Neutrophil (primary cell): ENCODE data around the gene TTC22.

Source experiments
- H3K27ac ChIP-seq: fragments of 200-600 bp; sonication (generic); 2 replicates; pipeline ENCODE4 v1.5.1; 2016; ENCODE audit warnings: mild to moderate bottlenecking, moderate library complexity
- H3K27me3 ChIP-seq: fragments of 200-600 bp; sonication (generic); 2 replicates; pipeline ENCODE4 v1.6.0; 2016; ENCODE audit warnings: mild to moderate bottlenecking
- H3K36me3 ChIP-seq: fragments of 200-600 bp; sonication (generic); 2 replicates; pipeline ENCODE4 v1.5.1; 2017
- H3K4me1 ChIP-seq, 2 experiments: fragments of 200-600 bp in 1 of 2; sonication (generic) in 1 of 2; 1 replicate in 1 of 2; 2 replicates in 1 of 2; pipeline versions ENCODE4 v1.5.1 to v1.6.1; 2013 to 2016; ENCODE audit warnings: low read depth in 1 of 2, low read length in 1 of 2, mild to moderate bottlenecking in 1 of 2, moderate library complexity in 1 of 2; ENCODE audit not compliant: control insufficient read depth in 1 of 2, insufficient read depth in 1 of 2
- H3K4me3 ChIP-seq, 2 experiments: fragments of 200-600 bp in 1 of 2; sonication (generic) in 1 of 2; 1 replicate in 1 of 2; 2 replicates in 1 of 2; pipeline ENCODE4 v1.5.1; 2013 to 2016; ENCODE audit warnings: low read depth in 1 of 2, low read length in 1 of 2, mild to moderate bottlenecking in 1 of 2, moderate library complexity in 1 of 2
- H3K9me3 ChIP-seq: fragments of 200-600 bp; sonication (generic); 2 replicates; pipeline ENCODE4 v1.5.1; 2016
- TF ChIP-seq, protein P1 (sequence below): fragments of 200-600 bp; sonication (generic); IDR thresholded peaks from 2 replicates; pipeline ENCODE4 v1.5.1; 2016; ENCODE audit warnings: antibody characterized with exemption

Gene TTC22

DNA sequence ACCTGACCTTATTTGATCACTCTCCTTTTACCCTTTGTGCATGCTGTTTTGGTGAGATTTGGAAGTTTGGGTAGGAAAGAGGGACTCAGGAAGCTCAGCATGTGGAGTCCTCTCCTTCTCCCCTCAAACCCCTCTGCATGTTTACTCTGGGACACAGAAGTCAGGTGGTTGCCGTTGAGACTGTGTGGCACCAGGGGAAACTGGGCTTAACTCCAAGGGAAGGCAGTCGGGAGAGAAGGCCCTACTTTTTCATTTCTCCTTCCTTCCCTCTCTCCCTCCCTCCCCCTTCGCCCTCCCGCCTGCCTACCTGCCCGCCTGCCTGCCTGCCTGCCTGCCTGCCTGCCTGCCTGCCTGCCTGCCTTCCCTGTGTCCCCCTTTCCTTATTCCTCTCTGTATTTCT, 34.8 kb upstream of the TTC22 start:
- H3K4me1 ChIP-seq = no peaks in the 10 kb centered on the region
- H3K36me3 ChIP-seq = no peaks in the 10 kb centered on the region
- no peaks in the 10 kb centered on the region for H3K27me3 ChIP-seq
- TF ChIP-seq, protein P1, sequence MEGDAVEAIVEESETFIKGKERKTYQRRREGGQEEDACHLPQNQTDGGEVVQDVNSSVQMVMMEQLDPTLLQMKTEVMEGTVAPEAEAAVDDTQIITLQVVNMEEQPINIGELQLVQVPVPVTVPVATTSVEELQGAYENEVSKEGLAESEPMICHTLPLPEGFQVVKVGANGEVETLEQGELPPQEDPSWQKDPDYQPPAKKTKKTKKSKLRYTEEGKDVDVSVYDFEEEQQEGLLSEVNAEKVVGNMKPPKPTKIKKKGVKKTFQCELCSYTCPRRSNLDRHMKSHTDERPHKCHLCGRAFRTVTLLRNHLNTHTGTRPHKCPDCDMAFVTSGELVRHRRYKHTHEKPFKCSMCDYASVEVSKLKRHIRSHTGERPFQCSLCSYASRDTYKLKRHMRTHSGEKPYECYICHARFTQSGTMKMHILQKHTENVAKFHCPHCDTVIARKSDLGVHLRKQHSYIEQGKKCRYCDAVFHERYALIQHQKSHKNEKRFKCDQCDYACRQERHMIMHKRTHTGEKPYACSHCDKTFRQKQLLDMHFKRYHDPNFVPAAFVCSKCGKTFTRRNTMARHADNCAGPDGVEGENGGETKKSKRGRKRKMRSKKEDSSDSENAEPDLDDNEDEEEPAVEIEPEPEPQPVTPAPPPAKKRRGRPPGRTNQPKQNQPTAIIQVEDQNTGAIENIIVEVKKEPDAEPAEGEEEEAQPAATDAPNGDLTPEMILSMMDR = no peak
- H3K27ac ChIP-seq = no peak overlapping the region
- H3K4me3 ChIP-seq = no peak overlapping the region
- no peaks in the 10 kb centered on the region for H3K9me3 ChIP-seq

DNA sequence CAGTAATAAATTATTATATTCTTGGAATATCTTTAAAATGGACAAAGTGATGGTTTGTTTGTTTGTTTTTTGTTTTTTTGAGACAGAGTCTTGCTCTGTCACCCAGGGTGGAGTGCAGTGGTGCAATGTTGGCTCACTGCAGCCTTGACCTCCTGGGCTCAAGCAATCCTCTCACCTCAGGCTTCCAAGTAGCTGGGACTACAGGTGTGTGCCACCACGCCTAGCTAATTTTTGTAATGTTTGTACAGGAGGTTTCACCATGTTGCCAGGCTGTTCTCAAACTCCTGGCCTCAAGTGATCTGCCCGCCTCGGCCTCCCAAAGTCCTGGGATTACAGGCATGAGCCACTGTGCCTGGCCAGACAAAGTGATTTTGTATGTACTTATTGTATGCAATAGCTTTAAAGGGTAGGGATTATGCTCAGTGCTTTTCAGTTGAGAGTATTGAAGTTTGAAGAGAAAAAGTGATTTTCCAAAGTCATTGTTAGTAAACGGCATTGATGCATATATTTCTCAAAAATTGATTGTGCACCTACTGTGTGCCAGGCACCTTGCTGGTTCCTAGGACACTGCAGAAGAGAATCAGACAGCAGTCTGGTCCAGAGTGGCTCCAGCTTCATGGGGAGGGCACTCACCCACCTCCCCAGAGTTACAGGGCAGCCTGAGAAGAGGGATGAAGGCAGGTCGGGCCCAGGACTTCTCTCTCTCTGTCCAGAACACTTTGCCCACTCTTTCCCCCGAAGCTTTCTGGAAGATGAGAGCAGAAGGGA, 34.2 kb upstream of the TTC22 start:
- Histone ChIP-seq H3K27ac (no peak overlapping the region), H3K27me3 (no peaks in the 10 kb centered on the region), H3K36me3 (no peaks in the 10 kb centered on the region), H3K9me3 (no peaks in the 10 kb centered on the region), H3K4me1 (no peaks in the 10 kb centered on the region), H3K4me3 (no peak overlapping the region)
- TF ChIP-seq, protein P1 = no peak

DNA sequence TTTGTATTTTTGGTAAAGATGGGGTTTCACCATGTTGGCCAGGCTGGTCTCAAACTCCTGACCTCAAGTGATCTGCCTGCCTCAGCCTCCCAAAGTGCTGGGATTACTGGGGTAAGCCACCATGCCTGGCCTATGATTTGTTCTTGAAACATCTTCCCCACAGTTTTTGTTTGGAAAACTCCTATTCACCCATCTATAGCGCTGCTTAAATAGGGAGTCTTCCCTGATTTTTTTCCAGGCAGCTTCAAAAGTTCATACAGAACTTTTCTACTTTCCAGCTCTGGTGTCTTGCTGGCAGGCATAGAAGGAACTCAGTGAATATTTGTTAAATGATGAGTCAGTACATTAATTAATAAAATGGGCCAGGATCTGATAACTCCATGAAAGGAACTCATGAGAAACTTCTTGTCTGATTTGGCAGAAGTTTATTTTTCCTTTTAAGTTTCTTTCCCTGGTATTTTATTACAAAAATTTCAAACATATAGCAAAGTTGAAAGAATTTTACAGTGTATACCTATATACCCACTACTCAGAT, 33.0 kb upstream of the TTC22 start:
- H3K27ac ChIP-seq = no peak overlapping the region
- no peak overlapping the region for H3K4me3 ChIP-seq
- no peaks in the 10 kb centered on the region for H3K27me3 ChIP-seq
- TF ChIP-seq, protein P1 = no peak
- no peaks in the 10 kb centered on the region for H3K4me1 ChIP-seq
- no peaks in the 10 kb centered on the region for H3K9me3 ChIP-seq
- no peaks in the 10 kb centered on the region for H3K36me3 ChIP-seq

DNA sequence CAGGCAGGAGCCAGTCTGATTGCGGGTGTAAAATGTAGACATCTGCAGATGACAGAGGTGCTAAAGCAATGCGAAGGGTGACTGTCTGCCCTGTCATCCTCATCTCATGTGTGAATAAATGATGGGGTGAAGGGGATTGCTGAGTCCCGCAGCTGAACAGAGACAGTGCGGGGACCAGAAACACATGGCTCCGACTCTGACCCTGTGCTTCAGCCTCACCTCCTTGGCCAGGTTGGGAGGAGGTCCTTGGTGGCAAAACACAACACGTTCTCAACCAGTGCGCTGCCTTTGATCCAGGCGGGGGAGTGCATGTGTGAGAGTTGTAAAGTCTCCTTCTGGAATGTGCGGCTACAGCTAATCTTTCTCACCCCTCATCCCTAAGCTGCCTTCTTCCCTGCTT, 32.0 kb upstream of the TTC22 start:
- no peaks in the 10 kb centered on the region for H3K27me3 ChIP-seq
- H3K9me3 ChIP-seq = no peaks in the 10 kb centered on the region

DNA sequence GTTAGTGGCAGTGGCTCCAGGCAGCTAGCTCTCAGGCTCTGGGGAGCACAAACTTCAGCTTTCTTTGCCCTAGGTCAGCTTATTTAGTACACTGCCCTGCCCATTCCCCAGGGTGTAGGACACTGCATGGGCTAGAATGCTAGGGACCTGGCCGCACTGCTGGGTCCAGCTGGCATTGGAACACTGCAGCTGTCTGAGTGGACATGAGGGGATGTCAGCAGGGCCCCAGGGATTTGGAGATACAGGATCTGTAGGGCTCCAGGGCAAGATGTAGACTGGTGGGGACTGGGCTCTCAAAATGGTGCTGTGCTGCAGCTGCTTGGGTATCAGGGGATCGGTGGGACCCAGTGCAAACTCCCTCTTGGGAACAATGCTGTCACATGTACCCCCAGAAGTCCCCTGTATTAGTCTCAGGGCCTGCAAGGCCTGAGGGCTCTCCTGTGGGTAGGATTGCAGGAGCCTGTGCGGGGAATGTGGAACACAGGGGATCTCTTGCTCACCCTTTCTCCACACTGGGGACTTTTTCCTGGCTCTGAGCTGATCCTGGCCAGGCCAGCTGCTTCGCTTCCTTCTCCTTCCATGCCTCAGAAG, 25.2 kb upstream of the TTC22 start:
- Histone ChIP-seq H3K27me3 (no peaks in the 10 kb centered on the region), H3K36me3 (no peaks in the 10 kb centered on the region), H3K9me3 (no peaks in the 10 kb centered on the region), H3K4me3 (no peak overlapping the region), H3K27ac (no peak overlapping the region), H3K4me1 (no peaks in the 10 kb centered on the region)
- TF ChIP-seq, protein P1 = no peak

More for the DNA sequence above, 32.0 kb upstream of the TTC22 start:
- no peaks in the 10 kb centered on the region for H3K4me1 ChIP-seq
- no peaks in the 10 kb centered on the region for H3K36me3 ChIP-seq
- no peak overlapping the region for H3K4me3 ChIP-seq
- TF ChIP-seq, protein P1 = no peak
- H3K27ac ChIP-seq = no peak overlapping the region
